ENCODE data around the gene C16orf86.

The C16orf86 gene

DNA sequence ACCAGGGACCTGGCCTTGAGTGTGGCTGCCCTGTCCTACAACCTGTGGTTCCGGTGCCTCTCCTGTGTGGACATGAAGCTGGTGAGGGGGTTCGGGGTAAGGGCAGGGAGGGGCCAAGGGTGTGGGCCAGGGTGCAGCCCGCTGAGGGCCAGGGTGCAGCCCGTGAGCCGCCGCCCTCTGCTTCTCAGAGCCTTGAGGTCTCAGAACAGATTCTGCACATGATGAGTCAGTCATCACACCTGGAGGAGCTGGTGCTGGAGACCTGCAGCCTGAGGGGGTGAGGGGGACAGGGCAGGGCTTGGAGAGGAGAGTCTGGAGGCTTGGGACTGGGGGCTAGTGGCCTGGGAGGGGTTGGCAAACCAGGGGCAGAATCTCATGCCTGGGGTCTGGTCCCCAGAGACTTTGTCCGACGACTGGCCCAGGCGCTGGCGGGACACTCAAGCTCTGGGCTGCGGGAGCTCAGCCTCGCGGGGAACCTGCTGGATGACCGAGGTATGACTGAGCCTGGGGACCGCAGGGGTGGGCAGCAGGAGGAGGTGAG is 19.4 kb upstream of the C16orf86 start:
- peaks cover 2% of the 10 kb centered on the region in 2 experiments for H3K4me1 ChIP-seq (ENCODE audit: control insufficient read depth in 1 of 2, insufficient read depth in 2 of 2, low read length in 2 of 2)
- H2BK120ac ChIP-seq (ENCODE audit: insufficient read depth, low read length, poor library complexity), result no peak overlapping the region
- no peak overlapping the region for H3K4me3 ChIP-seq (ENCODE audit: low read depth, low read length)
- H2AFZ ChIP-seq (ENCODE audit: insufficient read depth, low read length, poor library complexity), result no peak overlapping the region
- H2BK12ac ChIP-seq (ENCODE audit: low read length), result no peak overlapping the region
- no peaks in the 10 kb centered on the region for H3K36me3 ChIP-seq (ENCODE audit: control insufficient read depth in 1 of 2, insufficient read depth in 2 of 2, low read length in 2 of 2)
- H3K79me1 ChIP-seq (ENCODE audit: low read length), result no peaks in the 10 kb centered on the region
- no peak for DNase-seq
- H3K27ac ChIP-seq (ENCODE audit: low read depth, low read length), result no peak overlapping the region
- H3K9ac ChIP-seq (ENCODE audit: low read length), result no peak overlapping the region
- no peak overlapping the region for H3K18ac ChIP-seq (ENCODE audit: low read length)
- peaks cover 7% of the 10 kb centered on the region for H3K9me3 ChIP-seq (ENCODE audit: insufficient read depth, low read depth, low read length)
- no peak overlapping the region for H3K4ac ChIP-seq (ENCODE audit: low read depth, low read length)
- H2AK5ac ChIP-seq (ENCODE audit: low read length), result no peak overlapping the region
- no peaks in the 10 kb centered on the region for H3K27me3 ChIP-seq (ENCODE audit: insufficient read depth, low read length)
- H3K4me2 ChIP-seq (ENCODE audit: low read length), result no peak overlapping the region
- H3K79me2 ChIP-seq (ENCODE audit: control insufficient read depth, insufficient read depth, low read length, poor library complexity), result no peaks in the 10 kb centered on the region
- no peak overlapping the region for H4K8ac ChIP-seq (ENCODE audit: low read depth, low read length)
- no peak overlapping the region for H3K23ac ChIP-seq (ENCODE audit: low read length)
- no peak overlapping the region for H4K12ac ChIP-seq (ENCODE audit: low read depth, low read length)
- H2BK5ac ChIP-seq (ENCODE audit: low read depth, low read length, poor library complexity), result no peak overlapping the region
- no peak overlapping the region for H3K14ac ChIP-seq (ENCODE audit: low read length)
- H4K91ac ChIP-seq (ENCODE audit: low read depth, low read length), result no peak overlapping the region
- no CpG with 5 or more reads among the region's 15 CpGs for WGBS (ENCODE audit: extremely low coverage, insufficient coverage, insufficient read length)

DNA sequence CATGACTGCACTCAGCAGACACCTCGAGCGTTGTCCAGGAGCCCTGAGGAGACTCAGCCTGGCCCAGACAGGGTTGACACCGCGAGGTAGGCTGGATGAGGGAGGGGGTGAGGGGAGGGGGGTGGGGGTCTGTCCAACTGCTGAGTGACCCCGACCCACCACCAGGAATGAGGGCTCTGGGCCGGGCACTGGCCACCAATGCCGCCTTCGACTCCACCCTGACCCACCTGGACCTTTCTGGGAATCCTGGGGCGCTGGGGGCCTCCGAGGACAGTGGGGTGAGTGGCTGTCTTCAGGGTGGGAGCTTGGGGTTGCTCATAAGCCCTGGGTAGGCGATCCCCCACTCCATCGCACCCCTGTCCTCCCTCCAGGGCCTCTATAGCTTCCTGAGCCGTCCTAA is 18.9 kb upstream of the C16orf86 start:
- Histone ChIP-seq H3K4ac (ENCODE audit: low read depth, low read length) (no peak overlapping the region), H4K12ac (ENCODE audit: low read depth, low read length) (no peak overlapping the region), H2BK120ac (ENCODE audit: insufficient read depth, low read length, poor library complexity) (no peak overlapping the region), H3K79me2 (ENCODE audit: control insufficient read depth, insufficient read depth, low read length, poor library complexity) (no peaks in the 10 kb centered on the region), H3K36me3 (ENCODE audit: control insufficient read depth in 1 of 2, insufficient read depth in 2 of 2, low read length in 2 of 2) (no peaks in the 10 kb centered on the region), H4K8ac (ENCODE audit: low read depth, low read length) (no peak overlapping the region), H3K27ac (ENCODE audit: low read depth, low read length) (no peak overlapping the region), H3K79me1 (ENCODE audit: low read length) (no peaks in the 10 kb centered on the region), H3K9me3 (ENCODE audit: insufficient read depth, low read depth, low read length) (peaks cover 9% of the 10 kb centered on the region), H3K27me3 (ENCODE audit: insufficient read depth, low read length) (no peaks in the 10 kb centered on the region), H2AFZ (ENCODE audit: insufficient read depth, low read length, poor library complexity) (no peak overlapping the region), H4K91ac (ENCODE audit: low read depth, low read length) (no peak overlapping the region), H3K9ac (ENCODE audit: low read length) (no peak overlapping the region), H3K23ac (ENCODE audit: low read length) (no peak overlapping the region), H3K4me2 (ENCODE audit: low read length) (no peak overlapping the region), H2BK12ac (ENCODE audit: low read length) (no peak overlapping the region), H3K4me1 (ENCODE audit: control insufficient read depth in 1 of 2, insufficient read depth in 2 of 2, low read length in 2 of 2) (peaks cover 2 to 4% of the 10 kb centered on the region in 2 experiments), H3K14ac (ENCODE audit: low read length) (no peak overlapping the region), H2BK5ac (ENCODE audit: low read depth, low read length, poor library complexity) (no peak overlapping the region), H3K4me3 (ENCODE audit: low read depth, low read length) (no peak overlapping the region), H2AK5ac (ENCODE audit: low read length) (no peak overlapping the region), H3K18ac (ENCODE audit: low read length) (no peak overlapping the region)
- DNase-seq, result no peak
- WGBS (ENCODE audit: extremely low coverage, insufficient coverage, insufficient read length), result no CpG with 5 or more reads among the region's 13 CpGs

DNA sequence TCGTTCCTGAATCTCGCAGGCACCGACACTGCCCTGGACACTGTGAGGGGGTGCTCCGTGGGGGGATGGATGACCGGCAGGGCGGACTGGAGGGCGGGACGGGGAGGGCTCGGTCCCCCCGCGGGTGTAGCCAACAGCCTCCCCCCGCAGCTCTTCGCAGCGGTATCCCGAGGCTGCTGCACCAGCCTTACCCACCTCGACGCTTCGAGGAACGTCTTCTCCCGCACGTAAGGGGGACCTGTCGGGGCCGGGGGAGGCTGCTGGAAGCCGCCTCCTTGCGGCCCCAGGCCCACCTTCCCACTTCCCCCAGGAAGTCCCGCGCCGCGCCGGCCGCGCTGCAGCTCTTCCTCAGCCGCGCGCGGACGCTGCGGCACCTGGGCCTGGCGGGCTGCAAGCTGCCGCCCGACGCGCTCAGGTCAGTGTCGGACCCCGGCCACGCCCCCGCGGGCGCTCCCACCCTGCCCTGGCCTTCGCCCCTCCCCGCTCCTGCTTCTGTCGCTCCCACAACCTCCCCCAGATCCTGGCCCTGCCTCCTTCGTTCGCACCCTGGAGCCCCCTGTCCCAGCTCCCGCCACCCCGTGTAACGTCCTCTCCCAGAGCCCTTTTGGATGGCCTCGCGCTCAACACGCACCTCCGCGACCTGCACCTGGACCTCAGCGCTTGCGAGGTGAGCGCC is 18.4 kb upstream of the C16orf86 start:
- no peaks in the 10 kb centered on the region for H3K79me1 ChIP-seq (ENCODE audit: low read length)
- H3K36me3 ChIP-seq (ENCODE audit: control insufficient read depth in 1 of 2, insufficient read depth in 2 of 2, low read length in 2 of 2), result no peaks in the 10 kb centered on the region
- H4K12ac ChIP-seq (ENCODE audit: low read depth, low read length), result no peak overlapping the region
- no peaks in the 10 kb centered on the region for H3K79me2 ChIP-seq (ENCODE audit: control insufficient read depth, insufficient read depth, low read length, poor library complexity)
- no peak overlapping the region for H2BK12ac ChIP-seq (ENCODE audit: low read length)
- no peak overlapping the region for H2AK5ac ChIP-seq (ENCODE audit: low read length)
- H3K9me3 ChIP-seq (ENCODE audit: insufficient read depth, low read depth, low read length), result peaks cover 9% of the 10 kb centered on the region
- no peak overlapping the region for H3K23ac ChIP-seq (ENCODE audit: low read length)
- WGBS (ENCODE audit: extremely low coverage, insufficient coverage, insufficient read length), result no CpG with 5 or more reads among the region's 65 CpGs
- no peak overlapping the region for H3K4me2 ChIP-seq (ENCODE audit: low read length)
- no peak overlapping the region for H3K14ac ChIP-seq (ENCODE audit: low read length)
- H3K27me3 ChIP-seq (ENCODE audit: insufficient read depth, low read length), result no peaks in the 10 kb centered on the region
- H3K4me3 ChIP-seq (ENCODE audit: low read depth, low read length), result no peak overlapping the region
- H4K8ac ChIP-seq (ENCODE audit: low read depth, low read length), result no peak overlapping the region
- no peak overlapping the region for H2BK5ac ChIP-seq (ENCODE audit: low read depth, low read length, poor library complexity)
- DNase-seq, result no peak
- no peak overlapping the region for H2AFZ ChIP-seq (ENCODE audit: insufficient read depth, low read length, poor library complexity)
- no peak overlapping the region for H3K27ac ChIP-seq (ENCODE audit: low read depth, low read length)
- no peak overlapping the region for H3K18ac ChIP-seq (ENCODE audit: low read length)
- peaks cover 5 to 7% of the 10 kb centered on the region in 2 experiments for H3K4me1 ChIP-seq (ENCODE audit: control insufficient read depth in 1 of 2, insufficient read depth in 2 of 2, low read length in 2 of 2)
- no peak overlapping the region for H3K4ac ChIP-seq (ENCODE audit: low read depth, low read length)
- no peak overlapping the region for H2BK120ac ChIP-seq (ENCODE audit: insufficient read depth, low read length, poor library complexity)
- H4K91ac ChIP-seq (ENCODE audit: low read depth, low read length), result no peak overlapping the region
- H3K9ac ChIP-seq (ENCODE audit: low read length), result no peak overlapping the region

DNA sequence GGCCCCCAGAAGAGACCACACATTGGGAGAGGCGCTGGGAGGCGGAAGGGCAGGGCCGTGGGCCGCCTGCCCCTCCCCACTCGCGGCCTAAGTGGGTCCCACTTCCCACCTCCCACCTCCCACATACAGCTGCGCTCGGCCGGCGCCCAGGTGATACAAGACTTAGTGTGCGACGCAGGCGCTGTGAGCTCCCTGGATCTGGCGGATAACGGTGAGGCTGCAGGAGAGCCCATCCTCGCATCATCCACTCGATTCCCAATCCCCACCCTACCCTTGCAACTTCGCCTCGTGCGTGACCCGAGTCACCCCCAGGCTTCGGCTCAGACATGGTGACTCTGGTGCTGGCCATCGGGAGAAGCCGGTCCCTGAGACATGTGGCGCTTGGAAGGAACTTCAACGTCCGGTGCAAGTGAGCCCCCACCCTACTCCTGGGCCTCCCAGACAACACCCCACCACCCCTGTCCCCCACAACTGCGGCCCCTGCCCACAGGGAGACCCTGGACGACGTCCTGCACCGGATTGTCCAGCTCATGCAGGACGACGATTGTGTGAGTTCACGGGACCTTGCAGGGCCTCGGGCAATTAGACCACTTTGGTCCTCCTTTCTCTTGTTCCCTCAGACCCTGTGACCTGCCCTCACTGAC is 17.7 kb upstream of the C16orf86 start:
- Histone ChIP-seq H2AK5ac (ENCODE audit: low read length) (no peak overlapping the region), H3K79me1 (ENCODE audit: low read length) (no peaks in the 10 kb centered on the region), H3K4me1 (ENCODE audit: control insufficient read depth in 1 of 2, insufficient read depth in 2 of 2, low read length in 2 of 2) (peaks cover 9 to 12% of the 10 kb centered on the region in 2 experiments), H3K18ac (ENCODE audit: low read length) (no peak overlapping the region), H3K4ac (ENCODE audit: low read depth, low read length) (no peak overlapping the region), H2BK12ac (ENCODE audit: low read length) (no peak overlapping the region), H3K79me2 (ENCODE audit: control insufficient read depth, insufficient read depth, low read length, poor library complexity) (no peaks in the 10 kb centered on the region), H3K27ac (ENCODE audit: low read depth, low read length) (no peak overlapping the region), H3K9me3 (ENCODE audit: insufficient read depth, low read depth, low read length) (peaks cover 9% of the 10 kb centered on the region), H4K8ac (ENCODE audit: low read depth, low read length) (no peak overlapping the region), H3K14ac (ENCODE audit: low read length) (no peak overlapping the region), H3K9ac (ENCODE audit: low read length) (no peak overlapping the region), H3K27me3 (ENCODE audit: insufficient read depth, low read length) (no peaks in the 10 kb centered on the region), H2BK120ac (ENCODE audit: insufficient read depth, low read length, poor library complexity) (no peak overlapping the region), H2AFZ (ENCODE audit: insufficient read depth, low read length, poor library complexity) (no peak overlapping the region), H4K91ac (ENCODE audit: low read depth, low read length) (no peak overlapping the region), H3K36me3 (ENCODE audit: control insufficient read depth in 1 of 2, insufficient read depth in 2 of 2, low read length in 2 of 2) (no peaks in the 10 kb centered on the region), H3K4me2 (ENCODE audit: low read length) (no peak overlapping the region), H4K12ac (ENCODE audit: low read depth, low read length) (no peak overlapping the region), H3K23ac (ENCODE audit: low read length) (no peak overlapping the region), H3K4me3 (ENCODE audit: low read depth, low read length) (no peak overlapping the region), H2BK5ac (ENCODE audit: low read depth, low read length, poor library complexity) (no peak overlapping the region)
- WGBS (ENCODE audit: extremely low coverage, insufficient coverage, insufficient read length), result no CpG with 5 or more reads among the region's 35 CpGs
- no peak for DNase-seq
